Keratinocyte (primary cell): ENCODE results near the gene RTKN. TPM values are rescaled to one million over a fixed set of nuclear protein-coding genes. Genes with fewer than 3 reads are reported as not detected.

ENCODE experiments used
- DNase-seq: peaks from one replicate; pipeline ENCODE4 v3.0.0-alpha.2; 2011; ENCODE audit warnings: low read depth, missing footprints, low spot score
- FAIRE-seq: peaks from 2 replicates; lab custom pipeline; 2011; peaks lifted over from hg19 to GRCh38; lab: Jason Lieb, UNC
- H2AFZ ChIP-seq: 2 replicates; pipeline ENCODE4 v1.6.0; 2012; ENCODE audit warnings: low read length, control low read depth, inconsistent platforms; ENCODE audit not compliant: control insufficient read depth
- H3K27ac ChIP-seq: 2 replicates; pipeline ENCODE4 v1.5.1; 2011; ENCODE audit warnings: low read length; ENCODE audit not compliant: control insufficient read depth, insufficient read depth
- H3K27me3 ChIP-seq: 3 replicates; pipeline ENCODE4 v1.6.0; 2011; ENCODE audit warnings: low read length; ENCODE audit not compliant: control insufficient read depth, insufficient read depth; ENCODE audit errors: extremely low read depth
- H3K36me3 ChIP-seq, 2 experiments: 2 replicates in 1 of 2; 3 replicates in 1 of 2; pipeline ENCODE4 v1.5.1; 2011; ENCODE audit warnings: low read length in 2 of 2, mild to moderate bottlenecking in 1 of 2; ENCODE audit not compliant: control insufficient read depth in 2 of 2, insufficient read depth in 2 of 2; ENCODE audit errors: extremely low read depth in 1 of 2
- H3K4me1 ChIP-seq: 3 replicates; pipeline ENCODE4 v1.5.1; 2011; ENCODE audit warnings: low read length; ENCODE audit not compliant: control insufficient read depth, insufficient read depth; ENCODE audit errors: extremely low read depth
- H3K4me2 ChIP-seq: 3 replicates; pipeline ENCODE4 v1.6.0; 2011; ENCODE audit warnings: low read depth, low read length; ENCODE audit not compliant: control insufficient read depth, insufficient read depth; ENCODE audit errors: extremely low read depth
- H3K4me3 ChIP-seq, 3 experiments: fragments of 200-600 bp in 1 of 3; sonication (generic) in 1 of 3; 2 replicates in 2 of 3; 3 replicates in 1 of 3; pipeline ENCODE4 v1.5.1; 2011 to 2016; ENCODE audit warnings: low read length in 3 of 3, mild to moderate bottlenecking in 3 of 3, control low read depth in 2 of 3, inconsistent platforms in 1 of 3, low read depth in 1 of 3, mixed read lengths in 1 of 3, mixed run types in 1 of 3, moderate library complexity in 1 of 3; ENCODE audit not compliant: control insufficient read depth in 2 of 3, insufficient read depth in 2 of 3; ENCODE audit errors: extremely low read depth in 1 of 3
- H3K79me2 ChIP-seq: 2 replicates; pipeline ENCODE4 v1.6.0; 2012; ENCODE audit warnings: low read length; ENCODE audit not compliant: control insufficient read depth, insufficient read depth
- H3K9ac ChIP-seq: 3 replicates; pipeline ENCODE4 v1.6.0; 2011; ENCODE audit warnings: low read length; ENCODE audit not compliant: control insufficient read depth, insufficient read depth; ENCODE audit errors: extremely low read depth
- H3K9me1 ChIP-seq: 3 replicates; pipeline ENCODE4 v1.6.0; 2011; ENCODE audit warnings: low read length; ENCODE audit not compliant: control insufficient read depth, insufficient read depth; ENCODE audit errors: extremely low read depth
- H3K9me3 ChIP-seq: 2 replicates; pipeline ENCODE4 v1.5.1; 2012; ENCODE audit warnings: low read depth, low read length; ENCODE audit not compliant: control insufficient read depth
- H4K20me1 ChIP-seq: 3 replicates; pipeline ENCODE4 v1.6.0; 2011; ENCODE audit warnings: low read length; ENCODE audit not compliant: control insufficient read depth, insufficient read depth; ENCODE audit errors: extremely low read depth
- EZH2 ChIP-seq: IDR thresholded peaks from one replicate; pipeline ENCODE4 v1.6.1; 2012; ENCODE audit warnings: inconsistent platforms, mild to moderate bottlenecking, low read length, moderate library complexity
- dilution Hi-C: fragments of 300-500 bp; cut with MboI; formaldehyde crosslinking; loops from one replicate; pipeline ENCODE4 v1.7.0; 2020; ENCODE audit warnings: low sequenced_read_pairs; ENCODE audit not compliant: extremely low pct_ligation_motif_present
- polyA plus RNA-seq, 5 experiments: library from polyadenylated mRNA; depleted of rRNA in 3 of 5; stranded (reverse) in 3 of 5; stranded (forward) in 1 of 5; unstranded in 1 of 5; fragments of >200 nt; gene quantifications; 1 replicate in 1 of 5; 2 replicates in 3 of 5; 3 replicates in 1 of 5; pipeline versions ENCODE4 v1.2.1 to v1.2.3, GENCODE V29; 2011 to 2012; ENCODE audit warnings: missing spikeins in 2 of 5, low read depth in 1 of 5, low replicate concordance in 1 of 5
- TF ChIP-seq, protein P1 (sequence below), 3 experiments: IDR thresholded peaks in 1 of 3; conservative IDR thresholded peaks in 1 of 3; optimal IDR thresholded peaks in 1 of 3; 2 replicates in 2 of 3; 3 replicates in 1 of 3; pipeline versions ENCODE3 to v1.5.1; 2011; ENCODE audit warnings: low read length in 3 of 3, mild to moderate bottlenecking in 3 of 3, moderate library complexity in 2 of 3, control low read depth in 1 of 3, inconsistent platforms in 1 of 3; ENCODE audit not compliant: insufficient read depth in 2 of 3; ENCODE audit errors: extremely low read depth in 1 of 3

The RTKN gene
- polyA plus RNA-seq, 1 donor (not counting 4 experiments of a cell fraction or from before 2014, with no cell fraction given): 110 TPM

DNA sequence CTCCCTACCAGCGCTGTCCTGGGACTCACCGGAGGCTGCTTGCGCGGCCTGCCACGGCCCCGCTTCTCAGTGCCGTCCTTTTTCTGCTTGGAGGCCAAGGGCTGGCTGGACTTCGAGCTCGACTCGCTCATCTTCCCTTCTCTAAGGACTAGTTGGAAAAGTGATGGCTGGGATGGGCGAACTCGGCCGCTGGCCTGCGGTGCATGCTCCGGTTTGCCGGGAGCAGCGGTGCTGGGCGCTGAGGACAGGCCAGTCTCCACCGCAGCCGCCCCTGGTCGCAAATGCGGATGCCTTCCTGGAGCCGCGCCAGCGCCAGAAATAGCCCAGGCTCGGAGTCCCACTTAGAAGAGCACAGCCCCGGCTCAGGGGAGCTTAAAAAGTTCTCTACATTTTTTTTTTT lies 23.4 kb downstream of the RTKN start:
- peaks cover 28% of the 10 kb centered on the region for H3K4me1 ChIP-seq
- TF ChIP-seq, protein P1, sequence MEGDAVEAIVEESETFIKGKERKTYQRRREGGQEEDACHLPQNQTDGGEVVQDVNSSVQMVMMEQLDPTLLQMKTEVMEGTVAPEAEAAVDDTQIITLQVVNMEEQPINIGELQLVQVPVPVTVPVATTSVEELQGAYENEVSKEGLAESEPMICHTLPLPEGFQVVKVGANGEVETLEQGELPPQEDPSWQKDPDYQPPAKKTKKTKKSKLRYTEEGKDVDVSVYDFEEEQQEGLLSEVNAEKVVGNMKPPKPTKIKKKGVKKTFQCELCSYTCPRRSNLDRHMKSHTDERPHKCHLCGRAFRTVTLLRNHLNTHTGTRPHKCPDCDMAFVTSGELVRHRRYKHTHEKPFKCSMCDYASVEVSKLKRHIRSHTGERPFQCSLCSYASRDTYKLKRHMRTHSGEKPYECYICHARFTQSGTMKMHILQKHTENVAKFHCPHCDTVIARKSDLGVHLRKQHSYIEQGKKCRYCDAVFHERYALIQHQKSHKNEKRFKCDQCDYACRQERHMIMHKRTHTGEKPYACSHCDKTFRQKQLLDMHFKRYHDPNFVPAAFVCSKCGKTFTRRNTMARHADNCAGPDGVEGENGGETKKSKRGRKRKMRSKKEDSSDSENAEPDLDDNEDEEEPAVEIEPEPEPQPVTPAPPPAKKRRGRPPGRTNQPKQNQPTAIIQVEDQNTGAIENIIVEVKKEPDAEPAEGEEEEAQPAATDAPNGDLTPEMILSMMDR (optimal IDR thresholded peaks at IDR 0.05 in 1 of 3, IDR thresholded peaks at IDR 0.05 in 1 of 3, conservative IDR thresholded peaks at IDR 0.05 in 1 of 3; ENCODE audit: extremely low read depth in 1 of 3, insufficient read depth in 2 of 3, low read length in 3 of 3): no peak
- no peak overlapping the region for H3K4me3 ChIP-seq
- H4K20me1 ChIP-seq: no peaks in the 10 kb centered on the region
- no peaks in the 10 kb centered on the region for H3K9me3 ChIP-seq
- no peak overlapping the region for H2AFZ ChIP-seq
- H3K36me3 ChIP-seq: no peaks in the 10 kb centered on the region
- no peak overlapping the region for H3K27ac ChIP-seq
- H3K27me3 ChIP-seq: peaks cover 3% of the 10 kb centered on the region
- dilution Hi-C loops: no loop called here
- FAIRE-seq (no peak), DNase-seq (no peak)
- no peaks in the 10 kb centered on the region for H3K9me1 ChIP-seq
- H3K9ac ChIP-seq: no peak overlapping the region
- no peak overlapping the region for H3K4me2 ChIP-seq
- peaks cover 2% of the 10 kb centered on the region for H3K79me2 ChIP-seq

DNA sequence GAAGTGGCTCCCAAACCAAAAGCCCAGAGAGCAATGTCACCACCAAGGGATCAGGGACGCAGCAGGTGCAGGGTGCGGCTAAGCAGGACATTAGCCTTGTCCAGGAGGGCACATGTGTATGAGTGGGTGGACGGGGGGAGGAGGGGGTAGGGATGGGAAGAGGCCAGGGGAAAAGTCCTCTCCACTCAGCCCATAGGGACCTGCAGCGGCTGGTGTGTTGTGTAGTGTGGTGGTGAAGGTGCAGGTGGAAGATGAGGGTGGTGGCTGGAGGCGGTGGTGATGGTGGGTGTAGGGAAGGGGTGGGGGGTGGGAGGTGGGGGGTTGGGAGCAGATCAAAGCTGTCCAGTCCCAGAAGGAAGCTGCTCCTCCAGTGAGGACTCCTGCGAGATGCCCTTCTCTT lies 24.0 kb downstream of the RTKN start:
- no peak overlapping the region for H3K27ac ChIP-seq
- TF ChIP-seq EZH2: no peak
- no peaks in the 10 kb centered on the region for H4K20me1 ChIP-seq
- dilution Hi-C loops: no loop called here
- no peak overlapping the region for H3K4me3 ChIP-seq
- H3K4me2 ChIP-seq: no peak overlapping the region
- H3K9ac ChIP-seq: no peak overlapping the region
- no peaks in the 10 kb centered on the region for H3K79me2 ChIP-seq
- H2AFZ ChIP-seq: no peak overlapping the region
- no peaks in the 10 kb centered on the region for H3K9me3 ChIP-seq
- no peak for FAIRE-seq
- H3K4me1 ChIP-seq: peaks cover 24% of the 10 kb centered on the region
- no peak for DNase-seq
- peaks cover 3% of the 10 kb centered on the region for H3K27me3 ChIP-seq
- H3K36me3 ChIP-seq: no peaks in the 10 kb centered on the region
- H3K9me1 ChIP-seq: no peaks in the 10 kb centered on the region

DNA sequence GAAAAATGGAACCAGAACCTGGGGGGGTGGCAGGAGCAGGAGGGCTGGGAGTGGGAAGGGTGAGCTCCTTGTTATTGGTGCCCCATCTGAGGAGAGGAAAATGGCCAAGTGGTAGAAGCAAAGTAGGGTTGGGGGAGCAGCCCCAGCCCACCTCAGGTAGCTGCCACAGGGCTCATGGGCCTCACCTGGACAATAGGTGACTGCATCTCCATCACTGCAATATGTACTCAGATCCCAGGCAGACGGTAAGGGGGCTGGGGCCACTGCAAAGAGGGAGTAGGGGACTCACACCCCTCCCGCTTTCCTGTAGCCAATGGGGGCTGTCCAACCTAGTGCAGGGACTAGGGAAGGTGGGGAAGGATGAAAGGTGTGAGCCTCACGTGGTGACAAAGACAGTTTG lies 24.5 kb downstream of the RTKN start:
- Histone ChIP-seq H3K4me1 (peaks cover 20% of the 10 kb centered on the region), H2AFZ (no peak overlapping the region), H3K9me1 (no peaks in the 10 kb centered on the region), H4K20me1 (no peaks in the 10 kb centered on the region), H3K9me3 (no peaks in the 10 kb centered on the region), H3K4me3 (no peak overlapping the region), H3K27ac (no peak overlapping the region), H3K36me3 (no peaks in the 10 kb centered on the region), H3K9ac (no peak overlapping the region), H3K79me2 (no peaks in the 10 kb centered on the region), H3K27me3 (peaks cover 3% of the 10 kb centered on the region), H3K4me2 (no peak overlapping the region)
- dilution Hi-C loops: no loop called here
- FAIRE-seq: no peak
- DNase-seq: no peak
- TF ChIP-seq, protein P1 (optimal IDR thresholded peaks at IDR 0.05 in 1 of 3, IDR thresholded peaks at IDR 0.05 in 1 of 3, conservative IDR thresholded peaks at IDR 0.05 in 1 of 3; ENCODE audit: extremely low read depth in 1 of 3, insufficient read depth in 2 of 3, low read length in 3 of 3): no peak
- TF ChIP-seq EZH2: no peak
